GM12801 (cell line): Measurements from ENCODE around the gene NOL12.
A peak's percentile ranks its signal among the peaks of the same experiment; 100 is the strongest.

ENCODE experiments used
- CTCF ChIP-seq: IDR thresholded peaks from one replicate; pipeline ENCODE4 v1.5.1; 2011; ENCODE audit warnings: control low read depth; ENCODE audit not compliant: insufficient read length; ENCODE audit errors: extremely low read depth

NOL12 gene

GRCh38 chr22:37641561-37641949 lies 44.6 kb upstream of the NOL12 start:
- no peak for TF ChIP-seq CTCF

GRCh38 chr22:37643225-37643847 lies 42.8 kb upstream of the NOL12 start:
- TF ChIP-seq CTCF, result peak; percentile 76

- no peak for TF ChIP-seq CTCF
Observed at GRCh38 chr22:37647317-37647716, 38.8 kb upstream of the NOL12 start.

GRCh38 chr22:37647928-37648327 lies 38.2 kb upstream of the NOL12 start:
- no peak for TF ChIP-seq CTCF

- no peak for TF ChIP-seq CTCF
Observed at GRCh38 chr22:37650463-37651136, 35.5 kb upstream of the NOL12 start.

- TF ChIP-seq CTCF, result no peak
Observed at GRCh38 chr22:37654563-37655251, 31.4 kb upstream of the NOL12 start.

GRCh38 chr22:37655252-37655563 lies 30.9 kb upstream of the NOL12 start:
- no peak for TF ChIP-seq CTCF
